SK-N-SH treated with all-trans-retinoic acid at 6 μM for 48 hours (cell line): ENCODE data around the gene NSG1.

ENCODE experiments used
- OSR1 ChIP-seq: fragments of 250-450 bp; sonication (Bioruptor Pico); IDR thresholded peaks from 2 replicates; pipeline ENCODE4 v1.8.0; 2022; ENCODE audit warnings: moderate library complexity, mild to moderate bottlenecking, inconsistent platforms
- ZFP3 ChIP-seq: fragments of 250-450 bp; sonication (Bioruptor Pico); IDR thresholded peaks from 2 replicates; pipeline ENCODE4 v1.5.0; 2020; ENCODE audit warnings: mild to moderate bottlenecking, moderate library complexity
- ZFP30 ChIP-seq: fragments of 450-650 bp; formaldehyde crosslinking; IDR thresholded peaks from 2 replicates; pipeline ENCODE4 v1.5.0; 2022; ENCODE audit warnings: mild to moderate bottlenecking, moderate library complexity
- ZNF565 ChIP-seq: fragments of 450-650 bp; formaldehyde crosslinking; conservative IDR thresholded peaks from 2 replicates; pipeline ENCODE4 v1.5.0; 2020; ENCODE audit warnings: low read depth, mild to moderate bottlenecking, moderate library complexity

- no peak for TF ChIP-seq ZFP30 (CRISPR knock-in tag)
- no peak for TF ChIP-seq ZFP3 (CRISPR knock-in tag)
- TF ChIP-seq ZNF565 (CRISPR knock-in tag): no peak
- no peak for TF ChIP-seq OSR1
Observed at GRCh38 chr4:4423706-4424498, 37.0 kb downstream of the NSG1 start.
